ACC112 (cell line): Measurements from ENCODE around the gene CCT4.
"Not testable (repeated sequence)": the region's sequence is repeated elsewhere in the genome, so short reads cannot be mapped to it uniquely, and the experiment has no call there.

Source experiments
- H2AFZ ChIP-seq: fragments of 200-600 bp; sonication (generic); one replicate; pipeline ENCODE4 v1.6.0; 2017; ENCODE audit warnings: antibody characterized with exemption, low read length; ENCODE audit not compliant: unreplicated experiment
- H3K27ac ChIP-seq: fragments of 200-600 bp; sonication (generic); 2 replicates; pipeline ENCODE4 v1.5.1; 2014; ENCODE audit warnings: low read depth, mild to moderate bottlenecking, antibody characterized with exemption, low read length, moderate library complexity
- H3K27me3 ChIP-seq: fragments of 200-600 bp; sonication (generic); 2 replicates; pipeline ENCODE4 v1.6.1; 2014; ENCODE audit warnings: mild to moderate bottlenecking, antibody characterized with exemption, low read length, moderate library complexity, mixed read lengths; ENCODE audit not compliant: insufficient read depth
- H3K36me3 ChIP-seq: fragments of 200-600 bp; sonication (generic); 2 replicates; pipeline ENCODE4 v1.6.1; 2016; ENCODE audit warnings: mild to moderate bottlenecking, antibody characterized with exemption, low read length, moderate library complexity, mixed read lengths; ENCODE audit not compliant: insufficient read depth
- H3K4me1 ChIP-seq: fragments of 200-600 bp; sonication (generic); one replicate; pipeline ENCODE4 v1.6.1; 2016; ENCODE audit warnings: low read length, mixed read lengths; ENCODE audit not compliant: insufficient read depth, unreplicated experiment, control insufficient read depth
- H3K4me3 ChIP-seq: fragments of 200-600 bp; sonication (generic); 2 replicates; pipeline ENCODE4 v1.5.1; 2014; ENCODE audit warnings: mild to moderate bottlenecking, low read depth, low read length
- H3K79me2 ChIP-seq: fragments of 200-600 bp; sonication (generic); one replicate; pipeline ENCODE4 v1.6.0; 2016; ENCODE audit warnings: low read length; ENCODE audit not compliant: control insufficient read depth, unreplicated experiment, insufficient read depth

CCT4 gene, protein sequence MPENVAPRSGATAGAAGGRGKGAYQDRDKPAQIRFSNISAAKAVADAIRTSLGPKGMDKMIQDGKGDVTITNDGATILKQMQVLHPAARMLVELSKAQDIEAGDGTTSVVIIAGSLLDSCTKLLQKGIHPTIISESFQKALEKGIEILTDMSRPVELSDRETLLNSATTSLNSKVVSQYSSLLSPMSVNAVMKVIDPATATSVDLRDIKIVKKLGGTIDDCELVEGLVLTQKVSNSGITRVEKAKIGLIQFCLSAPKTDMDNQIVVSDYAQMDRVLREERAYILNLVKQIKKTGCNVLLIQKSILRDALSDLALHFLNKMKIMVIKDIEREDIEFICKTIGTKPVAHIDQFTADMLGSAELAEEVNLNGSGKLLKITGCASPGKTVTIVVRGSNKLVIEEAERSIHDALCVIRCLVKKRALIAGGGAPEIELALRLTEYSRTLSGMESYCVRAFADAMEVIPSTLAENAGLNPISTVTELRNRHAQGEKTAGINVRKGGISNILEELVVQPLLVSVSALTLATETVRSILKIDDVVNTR

DNA sequence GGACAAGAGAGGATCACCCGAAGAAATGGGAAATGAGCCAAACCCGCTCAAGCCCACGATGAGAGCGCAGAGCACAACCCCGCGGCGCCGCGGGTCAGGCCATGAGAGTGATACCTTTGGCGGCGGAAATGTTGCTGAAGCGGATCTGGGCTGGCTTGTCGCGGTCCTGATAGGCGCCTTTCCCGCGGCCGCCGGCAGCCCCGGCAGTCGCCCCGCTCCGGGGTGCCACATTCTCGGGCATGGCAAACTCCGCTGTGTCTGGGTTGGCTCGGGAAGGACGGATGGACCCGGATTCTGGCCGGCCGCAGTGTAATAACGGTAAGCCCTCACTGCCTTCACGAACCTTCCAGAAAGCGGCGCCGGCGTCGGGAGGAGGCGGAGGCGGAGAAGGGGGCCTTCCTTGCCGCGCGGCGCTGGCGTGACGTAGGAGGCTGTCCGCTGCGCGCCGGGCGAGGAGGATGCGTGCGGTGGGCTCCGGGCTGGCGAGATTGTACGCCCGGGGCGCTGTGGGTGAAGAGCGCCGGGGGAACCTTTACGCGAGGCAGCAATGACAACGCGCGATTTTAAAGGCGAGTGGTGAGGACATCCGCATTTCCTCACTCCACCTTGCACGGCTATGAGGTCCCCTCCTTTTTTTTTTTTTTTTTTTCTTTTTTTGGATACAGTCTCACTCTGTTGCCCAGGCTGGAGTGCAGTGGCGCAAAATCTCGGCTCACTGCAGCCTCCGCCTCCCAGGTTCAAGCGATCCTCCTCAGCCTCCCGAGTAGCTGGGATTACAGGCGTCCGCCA, at the start of gene CCT4:
TSS of gene CCT4 (minus strand) at position 390 of the 789 bp plus-strand sequence. CDS start at position 241, 149 bp downstream.
- Histone ChIP-seq H3K4me1 (peaks cover 16% of the 10 kb centered on the region), H3K27ac (peak within 1 kb of the TSS; percentile 80), H2AFZ (peak within 1 kb of the TSS; percentile 55), H3K36me3 (peaks cover 10% of the 10 kb centered on the region; the same call in 1 of the 2 replicates), H3K4me3 (peak within 1 kb of the TSS; percentile 89), H3K27me3 (no peaks in the 10 kb centered on the region), H3K79me2 (peaks cover 45% of the 10 kb centered on the region)

DNA sequence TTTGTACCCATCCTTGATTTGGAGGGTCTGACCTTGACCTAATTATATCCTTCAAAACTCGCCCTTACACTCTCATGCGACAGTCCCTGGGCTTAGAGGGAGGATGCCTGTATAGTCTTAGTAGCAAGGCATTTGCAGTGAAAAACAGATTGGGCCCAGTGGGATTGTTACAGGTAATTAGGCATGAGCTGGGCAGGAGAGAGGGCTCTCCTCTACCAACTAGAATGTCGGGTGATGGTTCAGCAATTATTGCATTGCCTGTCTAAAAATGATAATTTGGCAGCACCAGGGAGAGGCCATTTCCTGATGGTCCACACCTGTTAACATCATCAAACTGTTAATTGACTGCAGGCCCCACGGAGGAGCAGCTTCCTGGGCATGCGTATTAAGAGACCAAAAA, 49.4 kb upstream of the CCT4 start:
- H2AFZ ChIP-seq = no peak overlapping the region
- H3K4me1 ChIP-seq = peaks cover 2% of the 10 kb centered on the region
- H3K79me2 ChIP-seq = no peaks in the 10 kb centered on the region
- H3K27ac ChIP-seq = no peak overlapping the region
- H3K36me3 ChIP-seq = no peaks in the 10 kb centered on the region
- H3K4me3 ChIP-seq = no peak overlapping the region
- no peaks in the 10 kb centered on the region for H3K27me3 ChIP-seq

DNA sequence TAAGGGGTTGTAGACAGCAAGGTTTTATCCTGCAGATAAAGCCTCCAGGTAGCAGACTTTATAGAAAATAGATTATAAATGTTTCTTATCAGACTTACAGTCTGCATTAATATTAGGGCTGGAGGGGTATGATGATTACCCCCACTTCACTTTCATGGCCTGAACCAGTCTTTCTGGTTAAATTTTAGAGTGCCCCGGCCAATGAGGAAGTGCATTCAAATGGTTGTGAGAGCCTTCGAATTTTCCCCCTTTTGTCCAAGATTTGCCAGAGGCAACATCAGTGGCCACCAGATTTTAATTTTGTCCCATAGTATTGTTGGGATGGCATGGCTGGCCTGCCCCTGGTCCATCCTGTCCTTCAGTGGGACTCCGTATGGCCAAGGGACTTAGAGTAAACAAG, 48.6 kb upstream of the CCT4 start:
- Histone ChIP-seq H3K36me3 (no peaks in the 10 kb centered on the region), H3K27me3 (no peaks in the 10 kb centered on the region), H3K27ac (no peak overlapping the region), H3K4me3 (no peak overlapping the region), H3K4me1 (no peaks in the 10 kb centered on the region), H3K79me2 (no peaks in the 10 kb centered on the region), H2AFZ (no peak overlapping the region)

DNA sequence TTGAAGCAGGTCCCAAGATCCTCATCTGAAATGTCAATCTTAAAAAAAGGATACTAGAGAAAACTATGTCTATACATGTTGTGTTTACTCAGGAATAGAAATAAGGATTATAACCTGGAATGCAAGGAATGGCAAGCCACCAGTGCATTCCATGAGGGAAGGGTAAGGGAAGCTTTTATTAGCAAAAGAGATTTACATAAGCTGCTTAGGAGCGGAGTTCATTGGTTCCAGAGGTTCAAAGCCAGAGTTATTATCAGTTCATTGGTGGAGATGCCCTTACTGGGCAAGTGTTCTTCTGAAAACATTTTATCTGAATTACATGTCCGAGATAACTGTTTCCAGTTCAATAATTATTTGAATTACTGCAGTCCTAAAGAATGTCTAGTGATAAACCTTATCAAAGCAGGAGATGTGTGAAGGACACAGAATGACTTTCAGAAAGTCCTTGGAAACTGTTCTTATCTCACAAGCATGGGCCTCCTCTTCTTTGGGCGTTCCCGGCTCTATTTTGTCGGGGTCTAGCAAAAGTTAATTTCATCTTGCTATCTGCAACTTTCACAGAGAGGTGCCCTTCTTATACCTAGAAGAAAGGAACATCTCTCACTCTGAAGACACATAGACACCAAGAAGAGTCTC, 40.5 kb upstream of the CCT4 start:
- H3K79me2 ChIP-seq = no peaks in the 10 kb centered on the region
- no peaks in the 10 kb centered on the region for H3K4me1 ChIP-seq
- H3K27me3 ChIP-seq = no peaks in the 10 kb centered on the region
- no peak overlapping the region for H3K4me3 ChIP-seq
- no peak overlapping the region for H3K27ac ChIP-seq
- H2AFZ ChIP-seq = no peak overlapping the region
- H3K36me3 ChIP-seq = no peaks in the 10 kb centered on the region

DNA sequence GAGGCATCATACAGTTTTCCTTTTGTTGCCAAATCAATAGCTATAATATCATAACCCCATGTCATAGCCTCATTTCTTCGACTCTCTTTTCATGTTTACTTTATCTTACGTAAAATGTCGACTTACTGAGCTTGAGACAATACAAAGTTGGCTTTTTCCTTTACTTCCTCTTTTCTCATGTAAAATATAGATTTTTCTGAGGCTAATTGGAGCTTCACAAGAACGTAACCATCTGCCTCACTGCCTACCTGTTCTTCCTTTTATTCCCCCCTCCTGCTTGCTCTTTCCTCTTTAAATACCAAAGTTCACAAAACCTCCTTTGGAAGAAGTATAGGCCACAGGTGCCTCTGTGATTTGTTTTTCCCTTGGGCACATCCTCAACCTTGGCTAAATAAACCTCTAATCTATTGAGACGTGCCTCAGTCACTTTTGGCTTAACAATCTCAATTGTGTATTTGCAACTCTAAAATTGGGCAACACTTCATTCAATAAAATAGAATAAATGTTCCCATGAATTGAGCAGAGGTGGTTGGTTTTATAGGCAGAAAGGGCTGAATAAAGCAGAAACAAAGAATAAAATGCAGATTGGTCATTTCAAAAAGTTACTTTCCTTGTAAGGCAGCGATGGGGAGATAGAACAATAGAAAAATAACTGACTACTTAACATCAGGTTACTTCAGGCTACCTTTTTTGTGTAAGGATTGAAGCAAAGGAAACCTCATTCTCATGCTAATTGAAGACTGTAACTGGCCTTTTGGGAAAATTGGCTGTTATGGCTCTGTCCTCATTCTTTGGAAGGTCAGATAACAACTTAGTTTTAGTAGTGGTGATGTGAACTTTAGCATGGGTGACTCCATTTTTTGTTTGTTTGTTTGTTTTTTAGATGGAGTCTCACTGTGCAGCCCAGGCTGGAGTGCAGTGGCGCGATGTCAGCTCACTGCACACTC, 38.3 kb upstream of the CCT4 start:
- Histone ChIP-seq H3K27me3 (no peaks in the 10 kb centered on the region), H2AFZ (no peak overlapping the region), H3K27ac (no peak overlapping the region), H3K36me3 (no peaks in the 10 kb centered on the region), H3K4me1 (no peaks in the 10 kb centered on the region), H3K79me2 (no peaks in the 10 kb centered on the region), H3K4me3 (no peak overlapping the region)

DNA sequence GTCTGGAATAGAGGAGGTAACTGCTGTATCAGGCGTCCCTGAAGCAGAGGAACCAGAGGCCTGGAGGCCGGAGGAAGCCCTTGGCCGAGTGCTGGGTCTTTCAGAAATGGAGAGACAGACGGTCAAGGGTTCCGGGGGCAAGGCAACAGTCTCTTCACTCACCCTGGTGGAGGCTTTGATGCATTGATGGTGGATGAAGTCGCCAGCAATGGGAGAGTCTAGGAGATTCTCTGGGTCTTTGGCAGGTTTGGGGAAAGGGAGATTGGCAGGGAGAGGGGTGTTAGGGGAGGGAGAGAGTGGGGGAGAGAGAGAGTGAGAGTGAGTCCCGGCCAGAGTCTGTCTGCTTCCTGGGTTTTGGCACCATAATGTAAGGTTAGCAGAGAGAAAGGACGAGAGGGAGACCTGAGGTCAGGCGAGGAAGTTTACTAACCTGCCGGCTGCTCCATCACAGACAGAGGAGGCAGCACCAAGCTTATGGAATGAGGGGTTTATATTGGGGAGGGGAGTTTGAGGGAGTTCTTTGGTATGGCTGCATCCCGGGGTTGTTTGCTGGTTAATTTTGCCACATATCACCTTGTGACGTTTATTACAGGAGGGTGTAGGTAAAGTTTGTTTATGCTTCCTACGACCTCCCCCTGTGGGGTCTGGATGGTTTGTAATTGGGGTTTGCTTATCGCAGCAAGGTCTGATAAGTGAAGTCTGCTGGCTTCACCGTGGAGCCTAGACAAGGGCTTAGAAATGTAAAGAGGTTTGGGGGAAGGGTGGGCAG, 36.6 kb upstream of the CCT4 start:
- Histone ChIP-seq H3K36me3 (no peaks in the 10 kb centered on the region), H3K79me2 (no peaks in the 10 kb centered on the region), H3K4me1 (no peaks in the 10 kb centered on the region), H2AFZ (no peak overlapping the region), H3K4me3 (no peak overlapping the region), H3K27me3 (no peaks in the 10 kb centered on the region), H3K27ac (no peak overlapping the region)

DNA sequence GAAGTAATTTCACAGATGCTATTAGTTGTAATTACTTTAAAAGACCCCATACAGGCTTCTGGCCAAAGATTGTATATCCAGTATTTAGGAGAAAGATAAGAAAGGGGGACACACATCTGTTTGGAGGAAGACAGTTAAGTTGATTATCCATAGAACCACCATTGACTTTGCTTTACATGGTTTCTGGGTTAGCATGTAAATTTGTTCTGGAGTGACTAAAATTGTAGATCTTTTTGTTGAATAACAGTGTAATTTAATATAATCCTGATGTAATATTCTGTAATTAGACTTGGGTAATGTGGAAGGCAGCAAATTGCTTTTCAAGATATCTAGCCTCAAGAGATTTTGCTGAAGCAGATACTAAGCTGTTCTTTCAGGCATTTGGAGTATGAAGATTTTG, 34.3 kb upstream of the CCT4 start:
- Histone ChIP-seq H3K4me1 (no peaks in the 10 kb centered on the region), H2AFZ (no peak overlapping the region), H3K36me3 (no peaks in the 10 kb centered on the region)

DNA sequence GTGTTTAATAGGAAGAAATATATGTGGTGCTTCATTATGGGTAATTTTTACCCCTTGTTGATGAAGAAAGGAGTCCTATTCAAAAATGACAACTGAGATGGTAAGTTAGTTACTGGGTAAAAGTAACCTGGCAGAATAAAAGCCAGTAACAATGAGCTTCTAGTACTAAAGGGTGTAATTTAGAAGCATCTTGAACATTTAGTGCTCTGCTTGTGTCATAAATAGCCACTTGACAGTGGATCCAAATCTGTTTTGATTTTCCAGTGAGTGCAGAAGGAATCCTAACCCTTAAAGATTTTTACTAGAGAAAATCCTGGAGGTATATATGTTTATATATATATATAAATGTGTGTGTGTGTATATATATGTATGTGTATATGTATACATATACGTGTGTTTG, 32.1 kb upstream of the CCT4 start:
- Histone ChIP-seq H2AFZ (no peak overlapping the region), H3K79me2 (no peaks in the 10 kb centered on the region), H3K27me3 (no peaks in the 10 kb centered on the region), H3K4me1 (no peaks in the 10 kb centered on the region), H3K4me3 (no peak overlapping the region), H3K27ac (no peak overlapping the region), H3K36me3 (no peaks in the 10 kb centered on the region)

More for the DNA sequence above, 34.3 kb upstream of the CCT4 start:
- H3K27me3 ChIP-seq = no peaks in the 10 kb centered on the region
- H3K4me3 ChIP-seq = no peak overlapping the region
- no peak overlapping the region for H3K27ac ChIP-seq
- no peaks in the 10 kb centered on the region for H3K79me2 ChIP-seq

DNA sequence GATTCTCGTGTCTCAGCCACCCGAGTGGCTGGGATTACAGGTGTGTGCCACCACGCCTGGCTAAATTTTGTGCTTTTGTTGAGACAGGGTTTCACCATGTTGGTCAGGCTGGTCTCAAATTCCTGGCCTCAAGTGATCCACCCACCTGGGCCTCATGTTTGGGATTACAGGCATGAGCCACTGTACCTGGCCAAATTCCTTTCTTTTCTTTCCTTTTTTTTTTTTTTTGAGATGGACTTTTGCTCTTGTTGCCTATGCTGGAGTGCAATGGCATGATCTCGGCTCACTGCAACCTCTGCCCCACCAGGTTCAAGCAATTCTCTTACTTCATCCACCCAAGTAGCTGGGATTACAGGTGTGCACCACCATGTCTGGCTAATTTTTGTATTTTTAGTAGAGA, 26.3 kb upstream of the CCT4 start:
- not testable (repeated sequence) for H3K4me1 ChIP-seq, H3K4me3 ChIP-seq, H2AFZ ChIP-seq

More for the DNA sequence above, 26.3 kb upstream of the CCT4 start:
- not testable (repeated sequence) for H3K36me3 ChIP-seq, H3K27ac ChIP-seq, H3K27me3 ChIP-seq, H3K79me2 ChIP-seq
